ENCODE results near the gene POLR2E.

POLR2E gene

DNA sequence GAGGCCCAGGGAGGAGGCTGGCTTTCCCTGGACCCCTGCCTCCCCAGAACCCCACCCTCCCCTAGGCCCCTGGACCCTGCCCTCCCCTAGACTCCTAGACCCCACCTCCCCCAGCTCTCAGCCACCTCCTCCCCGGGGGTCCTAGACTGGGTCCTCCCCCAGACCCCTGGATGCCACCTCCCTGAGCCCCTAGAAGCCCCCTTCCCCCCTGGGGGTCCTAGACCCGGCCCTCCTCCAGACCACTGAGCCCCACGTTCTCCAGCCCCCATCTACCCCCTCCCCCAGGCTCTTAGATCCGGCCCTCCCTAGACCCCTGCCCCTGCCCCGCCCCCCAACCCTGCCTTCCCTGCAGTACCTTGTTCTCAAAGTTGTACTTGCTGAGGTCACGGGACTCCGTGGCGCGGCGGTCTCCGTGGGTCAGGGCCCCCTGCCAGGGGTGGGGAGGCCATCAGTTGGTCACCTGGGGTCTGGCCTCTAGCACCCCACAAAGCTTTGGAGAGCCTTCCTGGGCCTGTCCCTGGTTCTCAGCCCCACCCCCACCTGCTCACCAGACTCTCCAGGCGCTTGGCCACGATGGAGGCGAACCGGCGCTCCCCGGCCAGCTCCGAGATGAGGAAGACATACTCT is 16.6 kb upstream of the POLR2E start:
- no peak for DNase-seq (ENCODE audit: low read depth in 1 of 2, low spot score in 1 of 2)

- DNase-seq (ENCODE audit: low read depth in 1 of 2, low spot score in 1 of 2) = no peak
These were observed 15.8 kb upstream of the POLR2E start for GRCh38 chr19:1110809-1111640.

DNA sequence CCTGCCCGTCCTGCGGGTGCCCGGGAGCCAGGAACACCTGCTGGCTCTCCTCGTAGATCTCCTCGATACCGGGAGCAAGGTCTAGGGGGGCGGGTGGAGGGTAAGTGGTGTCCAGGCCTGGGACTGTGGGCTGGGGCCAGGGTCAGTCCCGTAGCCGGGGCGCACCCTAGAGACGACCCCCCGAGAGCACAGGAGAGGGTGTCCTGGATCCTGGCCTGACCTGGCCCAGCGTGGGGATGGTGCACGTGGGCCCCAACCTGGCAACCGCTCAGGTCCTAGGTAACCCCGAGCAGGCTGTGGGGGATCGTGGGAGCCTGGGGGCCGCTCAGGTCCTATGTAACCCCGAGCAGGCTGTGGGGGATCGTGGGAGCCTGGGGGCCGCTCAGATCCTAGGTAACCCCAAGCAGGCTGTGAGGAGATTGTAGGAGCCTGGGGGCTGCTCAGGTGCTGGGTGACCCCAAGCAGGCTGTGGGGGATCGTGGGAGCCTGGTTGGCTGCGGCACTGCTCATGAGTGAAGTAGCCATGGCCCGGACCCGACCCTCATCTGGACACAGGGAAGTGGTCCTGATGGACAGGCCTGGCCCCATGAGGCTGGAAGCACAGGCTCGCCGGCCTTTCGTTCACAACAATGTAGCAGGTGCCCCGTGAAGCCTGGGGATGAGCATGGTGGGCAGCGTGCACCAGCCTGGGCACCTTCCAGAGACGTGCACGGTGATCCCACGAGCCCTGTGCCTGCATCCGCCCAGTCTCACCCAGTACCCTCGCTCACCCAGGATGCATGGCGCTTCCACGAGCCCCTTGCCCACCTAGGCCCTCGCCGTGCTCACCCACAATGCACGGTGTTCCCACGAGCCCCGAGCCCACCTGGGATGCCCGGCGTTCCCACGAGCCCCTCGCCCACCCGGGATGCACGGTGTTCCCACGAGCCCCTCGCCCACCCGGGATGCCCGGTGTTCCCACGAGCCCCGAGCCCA is 14.8 kb upstream of the POLR2E start:
- no peak for DNase-seq (ENCODE audit: low read depth in 1 of 2, low spot score in 1 of 2)

DNA sequence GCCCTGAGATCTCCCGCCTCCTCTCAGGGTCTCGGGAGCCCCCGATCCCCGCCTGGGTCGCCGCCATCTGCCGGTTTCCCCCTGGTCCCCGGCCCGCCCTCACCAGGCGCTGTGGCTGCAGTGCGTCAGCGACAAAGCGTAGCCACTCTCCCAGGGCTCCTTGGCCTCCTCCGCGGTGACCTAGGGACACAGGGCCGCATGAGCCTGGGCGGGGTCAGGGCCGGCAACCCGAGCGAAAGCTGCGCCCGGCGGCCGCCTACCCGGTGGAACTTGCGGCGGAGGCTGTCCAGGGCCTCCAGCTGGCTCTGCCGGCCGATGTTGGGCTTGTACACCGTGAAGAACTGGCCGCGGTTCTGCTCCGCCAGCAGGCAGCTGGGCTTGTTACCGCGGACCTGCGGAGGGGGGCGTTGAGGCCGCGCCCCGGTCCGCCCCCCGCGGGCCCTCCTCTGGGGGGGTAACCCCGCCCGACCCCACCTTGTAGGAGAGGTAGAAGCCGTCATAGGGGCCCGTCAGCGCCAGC is 13.9 kb upstream of the POLR2E start:
- no peak for DNase-seq (ENCODE audit: low read depth in 1 of 2, low spot score in 1 of 2)

DNA sequence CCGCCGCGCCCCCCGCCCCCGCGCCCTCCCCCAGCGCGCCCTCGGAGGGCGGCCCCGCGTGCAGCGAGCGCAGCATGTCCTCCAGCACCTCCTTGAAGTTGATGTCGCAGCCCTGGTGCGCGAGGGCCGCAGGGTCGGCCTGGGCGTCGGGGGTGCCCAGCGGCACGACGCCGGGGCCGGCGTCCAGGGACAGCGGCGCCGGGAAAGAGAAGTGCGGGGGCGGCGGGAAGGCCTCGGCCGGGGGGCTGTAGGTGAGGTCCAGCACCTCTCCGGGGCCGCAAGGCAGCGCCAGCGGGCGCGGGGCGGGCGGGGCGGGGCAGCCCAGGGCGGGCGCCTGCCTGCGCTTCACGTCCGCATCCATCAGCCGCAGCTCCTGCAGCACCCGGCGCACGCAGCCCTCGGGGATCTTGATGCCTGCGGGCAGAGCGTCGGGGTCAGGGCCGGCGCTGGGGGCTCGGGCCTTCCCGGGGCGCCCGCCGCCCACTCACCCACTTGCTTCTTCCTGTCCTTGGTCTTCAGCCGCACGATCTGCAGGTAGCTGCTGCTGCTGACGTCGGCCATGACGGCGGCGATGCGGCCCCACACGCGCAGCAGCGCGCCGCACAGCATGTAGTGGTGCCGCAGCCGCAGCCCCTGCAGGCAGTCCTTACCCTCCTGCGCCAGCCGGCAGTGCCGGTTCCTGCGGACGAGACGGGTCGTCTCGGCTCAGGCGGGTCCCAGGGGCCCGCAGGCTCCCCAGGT is 13.3 kb upstream of the POLR2E start:
- DNase-seq (ENCODE audit: low read depth in 1 of 2, low spot score in 1 of 2) = no peak

- no peak for DNase-seq (ENCODE audit: low read depth in 1 of 2, low spot score in 1 of 2)
These were observed 12.6 kb upstream of the POLR2E start for GRCh38 chr19:1107661-1108261.

- no peak for DNase-seq (ENCODE audit: low read depth in 1 of 2, low spot score in 1 of 2)
These were observed 11.9 kb upstream of the POLR2E start for GRCh38 chr19:1106841-1107660.

DNA sequence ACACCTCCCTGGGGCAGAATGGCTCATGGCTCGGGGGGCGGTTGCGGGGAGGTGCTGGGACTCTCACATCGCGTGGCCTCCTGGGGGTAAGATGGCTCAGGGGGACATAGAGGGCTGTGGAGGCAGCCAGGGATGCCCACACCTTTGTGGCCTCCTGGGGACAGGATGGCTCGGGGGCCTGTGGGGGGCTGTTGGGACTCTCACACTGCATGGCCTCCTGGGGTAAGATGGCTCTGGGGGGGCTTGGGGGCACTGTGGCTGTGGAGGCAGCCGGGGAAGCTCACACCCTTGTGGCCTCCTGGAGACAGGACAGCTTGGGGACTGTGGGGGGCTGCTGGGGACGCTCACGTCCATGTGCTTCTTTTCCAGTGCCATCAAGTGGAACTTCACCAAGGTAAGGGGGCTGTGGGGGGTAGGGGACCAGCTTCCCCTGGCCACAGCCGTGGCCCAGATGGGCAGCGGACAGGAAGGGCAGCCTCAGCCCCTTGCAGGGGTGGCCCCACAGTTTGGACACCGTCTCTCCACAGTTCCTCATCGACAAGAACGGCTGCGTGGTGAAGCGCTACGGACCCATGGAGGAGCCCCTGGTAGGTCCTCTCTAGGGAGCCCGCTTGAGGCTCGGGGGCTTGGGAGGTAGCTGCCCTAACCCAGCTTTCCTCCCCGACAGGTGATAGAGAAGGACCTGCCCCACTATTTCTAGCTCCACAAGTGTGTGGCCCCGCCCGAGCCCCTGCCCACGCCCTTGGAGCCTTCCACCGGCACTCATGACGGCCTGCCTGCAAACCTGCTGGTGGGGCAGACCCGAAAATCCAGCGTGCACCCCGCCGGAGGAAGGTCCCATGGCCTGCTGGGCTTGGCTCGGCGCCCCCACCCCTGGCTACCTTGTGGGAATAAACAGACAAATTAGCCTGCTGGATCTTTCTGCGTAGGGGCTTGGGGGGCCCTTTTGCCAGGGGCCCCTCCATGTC is 11.0 kb upstream of the POLR2E start:
- no peak for DNase-seq (ENCODE audit: low read depth in 1 of 2, low spot score in 1 of 2)

- DNase-seq (ENCODE audit: low read depth in 1 of 2, low spot score in 1 of 2) = no peak
These were observed 10.1 kb upstream of the POLR2E start for GRCh38 chr19:1105008-1105872.

GRCh38 chr19:1104311-1105007 is 9.3 kb upstream of the POLR2E start:
- DNase-seq (ENCODE audit: low read depth in 1 of 2, low spot score in 1 of 2) = peak in 1 of 2 donors; percentile 66

DNA sequence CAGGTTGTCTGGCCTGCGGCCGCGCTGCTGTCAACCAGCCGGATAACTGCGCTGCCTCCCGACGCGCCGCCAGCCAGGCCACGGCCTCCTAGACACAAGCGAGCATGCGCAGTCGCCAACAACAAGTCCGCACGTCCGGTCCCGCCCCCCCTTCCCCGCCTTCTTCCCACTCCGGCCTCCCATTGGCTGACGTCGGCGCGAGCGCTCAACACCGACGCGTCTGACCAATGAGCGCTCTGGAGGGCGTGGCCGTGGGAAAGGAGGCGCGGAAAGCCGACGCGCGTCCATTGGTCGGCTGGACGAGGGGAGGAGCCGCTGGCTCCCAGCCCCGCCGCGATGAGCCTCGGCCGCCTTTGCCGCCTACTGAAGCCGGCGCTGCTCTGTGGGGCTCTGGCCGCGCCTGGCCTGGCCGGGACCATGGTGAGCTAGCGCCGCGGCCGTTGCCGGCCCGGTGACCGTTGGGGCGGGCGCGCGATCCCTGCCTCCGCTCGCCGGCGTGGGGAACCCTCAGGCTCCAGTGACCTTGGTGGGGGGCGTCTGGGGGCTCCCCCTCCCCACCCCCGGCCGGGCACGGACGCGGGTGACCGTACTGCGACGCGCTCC is 8.6 kb upstream of the POLR2E start, which contains the start of gene GPX4:
Gene GPX4, plus strand, starts transcription at position 287 of the 603 bp plus-strand sequence. Its CDS starts 50 bp downstream, at position 337.
- peak; percentile 97 for DNase-seq (ENCODE audit: low read depth in 1 of 2, low spot score in 1 of 2)

DNA sequence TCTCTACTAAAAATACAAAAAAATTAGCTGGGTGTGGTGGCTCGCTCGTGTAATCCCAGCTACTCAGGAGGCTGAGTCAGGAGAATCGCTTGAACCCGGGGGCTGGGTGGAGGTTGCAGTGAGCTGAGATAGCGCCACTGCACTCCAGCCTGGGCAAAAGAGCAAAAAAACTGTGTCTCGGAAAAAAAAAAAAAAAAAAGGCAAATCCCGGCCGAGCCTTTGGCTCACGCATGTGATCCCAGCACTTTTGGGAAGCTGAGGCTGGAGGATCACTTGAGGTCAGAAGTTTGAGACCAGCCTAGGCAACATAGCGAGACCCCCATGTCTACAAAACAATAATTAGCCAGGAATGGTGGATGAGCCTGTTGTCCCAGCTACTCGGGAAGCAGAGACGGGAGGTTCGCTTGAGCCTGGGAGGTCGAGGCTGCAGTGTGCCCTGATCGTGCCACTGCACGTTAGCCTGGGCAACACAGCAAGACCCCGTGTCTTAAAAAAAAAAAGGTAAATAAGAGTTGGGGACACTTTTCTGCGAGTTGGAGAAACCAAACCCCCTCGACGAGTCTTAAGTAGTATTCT is 8.0 kb upstream of the POLR2E start:
- DNase-seq (ENCODE audit: low read depth in 1 of 2, low spot score in 1 of 2) = no peak

DNA sequence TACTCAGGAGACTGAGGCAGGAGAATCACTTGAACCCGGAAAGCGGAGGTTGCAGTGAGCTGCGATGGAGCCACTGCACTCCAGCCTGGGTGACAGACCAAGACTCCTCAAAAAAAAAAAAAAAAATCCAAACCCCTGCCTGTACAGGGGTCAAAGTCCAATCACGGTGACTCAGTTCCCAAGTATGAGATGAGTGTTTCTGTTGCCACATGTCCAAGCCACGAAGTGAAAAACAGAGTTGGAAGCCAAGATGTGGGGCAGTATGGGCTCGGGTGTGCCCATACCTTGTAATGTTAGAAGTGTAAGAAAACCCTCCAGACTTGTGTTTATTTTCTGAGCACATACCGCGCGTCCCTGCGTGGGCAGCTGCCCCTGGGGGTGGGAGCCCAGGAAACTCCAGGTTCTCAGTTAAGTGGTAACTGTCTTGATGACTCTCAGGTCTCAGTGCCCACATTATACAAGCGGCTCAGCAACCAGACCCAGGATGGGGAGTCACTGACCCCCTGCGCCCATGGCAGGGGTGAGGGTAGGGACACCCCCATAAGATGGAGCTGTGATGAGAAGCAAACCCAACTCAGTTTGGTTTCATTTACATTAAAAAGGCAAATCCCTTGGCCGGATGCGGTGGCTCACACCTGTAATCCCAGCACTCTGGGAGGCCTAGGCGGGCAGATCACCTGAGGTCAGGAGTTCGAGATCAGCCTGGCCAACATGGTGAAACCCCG is 7.4 kb upstream of the POLR2E start:
- peak in 1 of 2 donors; percentile 50 for DNase-seq (ENCODE audit: low read depth in 1 of 2, low spot score in 1 of 2)

- DNase-seq (ENCODE audit: low read depth in 1 of 2, low spot score in 1 of 2) = no peak
These were observed 6.1 kb upstream of the POLR2E start for GRCh38 chr19:1101337-1101698.
